ENCODE results near the gene PPP1R14B. TPM values are rescaled to one million over a fixed set of nuclear protein-coding genes. Genes with fewer than 3 reads are reported as not detected.
A peak's percentile ranks its signal among the peaks of the same experiment; 100 is the strongest.
"Not testable (repeated sequence)": the region's sequence is repeated elsewhere in the genome, so short reads cannot be mapped to it uniquely, and the experiment has no call there.

PPP1R14B gene
- total RNA-seq, 1 donor from 2014 or later, result 284 TPM

DNA sequence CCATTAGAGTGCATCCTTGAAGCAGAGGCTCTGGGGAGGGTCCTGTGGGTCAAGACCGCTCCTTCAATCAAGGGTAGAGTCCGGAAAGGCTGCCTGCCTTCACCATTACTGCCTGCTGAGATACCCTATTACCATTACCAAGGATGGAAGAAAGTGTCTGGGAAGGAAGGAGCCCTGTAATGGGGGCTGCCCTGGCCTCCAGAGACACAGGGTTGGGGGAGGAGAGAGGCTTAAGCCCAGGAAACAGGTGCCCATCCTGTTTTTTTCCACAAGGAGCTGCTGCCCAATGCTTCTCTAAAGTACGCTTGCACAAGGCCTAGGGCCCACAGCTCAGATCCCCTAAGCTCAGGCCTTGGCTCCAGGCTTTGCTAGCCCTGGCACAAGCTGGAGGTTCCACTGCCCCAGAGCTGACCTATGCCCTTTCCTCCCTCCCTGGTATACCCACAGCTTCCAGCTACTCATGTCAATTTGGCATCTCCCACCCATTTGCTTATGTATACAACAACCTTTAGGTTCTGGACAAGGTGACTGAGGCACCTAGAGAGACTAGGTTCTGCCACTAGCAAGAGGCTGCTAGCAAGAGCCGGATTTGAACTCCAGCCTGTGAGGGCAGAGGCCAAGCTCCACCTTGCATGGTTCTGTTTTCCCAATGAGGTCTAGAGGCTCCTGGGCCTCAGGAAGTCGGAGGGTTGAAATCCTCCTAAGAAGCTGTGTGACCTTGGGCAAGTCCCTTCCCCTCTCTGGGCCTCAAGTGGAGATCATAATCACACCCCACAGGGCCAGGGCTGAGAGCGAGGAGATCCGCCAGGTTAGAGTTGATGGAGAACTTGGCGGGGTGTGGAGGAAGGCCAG is 3.0 kb upstream of the PPP1R14B start:
- H3K36me3 Mint-ChIP-seq (ENCODE audit: low read depth), result peaks cover 3% of the 10 kb centered on the region
- H3K27ac Mint-ChIP-seq, result peak overlapping the region; percentile 34
- intact Hi-C loops (cut with micrococcal nuclease), result loop anchor here (10.0 kb wide), 1 partner anchor 1645 kb away; the partner anchor contains the start of gene MTA2
- no peaks in the 10 kb centered on the region for H3K27me3 Mint-ChIP-seq
- H3K4me3 Mint-ChIP-seq, result peak overlapping the region; percentile 86
- no peak for DNase-seq
- no peaks in the 10 kb centered on the region for H3K9me3 Mint-ChIP-seq
- H3K4me1 Mint-ChIP-seq, result peaks cover 23% of the 10 kb centered on the region

DNA sequence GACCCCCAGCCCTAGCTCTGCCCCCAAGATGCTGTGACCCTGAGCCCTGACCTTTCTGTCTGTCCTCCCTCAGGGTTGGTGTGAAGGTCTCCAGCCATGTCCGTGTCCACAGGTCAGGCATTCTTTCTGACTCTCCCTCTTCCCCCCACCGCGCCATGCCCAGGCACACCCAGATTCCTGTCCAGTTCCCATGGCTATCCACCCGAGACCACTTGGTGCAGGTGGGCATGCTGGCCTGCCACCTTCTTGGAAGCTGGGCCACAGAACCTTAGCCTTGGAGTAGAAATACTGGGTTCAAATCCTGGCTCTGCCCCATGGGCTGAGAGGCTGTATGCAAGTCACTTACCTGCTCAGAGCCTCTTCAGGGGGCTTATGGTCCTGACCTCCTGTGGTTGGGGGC is 2.3 kb upstream of the PPP1R14B start:
- Mint-ChIP-seq H3K27ac (peak overlapping the region; percentile 56), H3K36me3 (ENCODE audit: low read depth) (peaks cover 5% of the 10 kb centered on the region), H3K27me3 (no peaks in the 10 kb centered on the region), H3K4me3 (peak overlapping the region; percentile 34), H3K4me1 (peaks cover 23% of the 10 kb centered on the region), H3K9me3 (no peaks in the 10 kb centered on the region)
- no peak for DNase-seq
- intact Hi-C loops (cut with micrococcal nuclease), result loop anchor here (10.0 kb wide), 1 partner anchor 1644 kb away; the partner anchor contains the start of gene MTA2

DNA sequence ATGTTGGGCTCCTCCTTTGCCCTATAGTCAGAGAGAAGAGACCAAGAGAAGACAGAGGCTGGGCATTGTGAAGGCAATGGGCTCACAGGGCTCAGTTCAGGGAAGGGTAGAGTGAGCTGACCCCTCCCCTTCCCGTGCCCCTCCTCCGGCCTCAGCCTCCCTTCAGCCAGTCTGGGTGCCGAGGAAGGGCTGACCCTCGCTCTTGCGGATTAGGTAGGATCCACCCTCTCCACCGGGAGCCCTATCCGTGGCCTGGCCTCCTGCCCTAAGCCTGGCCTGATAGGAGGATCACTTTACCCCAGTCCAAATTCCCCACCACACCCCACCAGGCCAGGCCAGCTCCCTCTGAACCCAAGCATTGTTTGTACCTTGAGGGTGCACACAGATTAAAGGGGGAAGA is 1.8 kb upstream of the PPP1R14B start:
- intact Hi-C loops (cut with micrococcal nuclease), result loop anchor here (10.0 kb wide), 1 partner anchor 1644 kb away; the partner anchor contains the start of gene MTA2
- H3K27me3 Mint-ChIP-seq, result no peaks in the 10 kb centered on the region
- H3K36me3 Mint-ChIP-seq (ENCODE audit: low read depth), result peaks cover 7% of the 10 kb centered on the region
- peaks cover 22% of the 10 kb centered on the region for H3K4me1 Mint-ChIP-seq
- H3K27ac Mint-ChIP-seq, result no peak overlapping the region
- H3K9me3 Mint-ChIP-seq, result no peaks in the 10 kb centered on the region
- no peak overlapping the region for H3K4me3 Mint-ChIP-seq
- no peak for DNase-seq

GRCh38 chr11:64247729-64248531 is 1.2 kb upstream of the PPP1R14B start:
- H3K9me3 Mint-ChIP-seq, result no peaks in the 10 kb centered on the region
- H3K4me1 Mint-ChIP-seq, result peaks cover 27% of the 10 kb centered on the region
- peak overlapping the region; percentile 90 for H3K4me3 Mint-ChIP-seq
- no peaks in the 10 kb centered on the region for H3K27me3 Mint-ChIP-seq
- peaks cover 12% of the 10 kb centered on the region for H3K36me3 Mint-ChIP-seq (ENCODE audit: low read depth)
- no peak for DNase-seq
- H3K27ac Mint-ChIP-seq, result no peak overlapping the region
- intact Hi-C loops (cut with micrococcal nuclease), result loop anchor here (1.0 to 10.0 kb wide), 2 partner anchors 21 to 1643 kb away; partner anchors contain the start of gene MTA2

DNA sequence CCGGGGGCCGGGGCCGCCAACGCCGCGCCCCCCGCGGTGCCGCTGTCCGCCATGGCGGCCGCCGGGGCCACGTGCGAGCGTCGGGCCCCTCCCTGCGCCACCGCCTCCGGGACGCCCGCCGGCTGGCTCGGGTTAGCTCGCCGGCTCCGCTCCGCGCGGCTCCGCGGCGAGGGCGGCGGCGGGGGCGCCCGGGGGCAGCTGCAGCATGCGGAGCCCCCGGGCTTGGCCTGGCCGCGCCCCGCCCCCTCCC is 197 bp downstream of the PPP1R14B start:
- not testable (repeated sequence) for H3K27me3 Mint-ChIP-seq, DNase-seq, H3K9me3 Mint-ChIP-seq
- intact Hi-C loops (cut with micrococcal nuclease), result loop anchor here (1.0 to 10.0 kb wide), 2 partner anchors 59 to 1642 kb away; partner anchors contain the start of genes ESRRA and MTA2
- Mint-ChIP-seq H3K4me3 (peak overlapping the region; percentile 90), H3K4me1 (peaks cover 25% of the 10 kb centered on the region), H3K36me3 (ENCODE audit: low read depth) (peaks cover 19% of the 10 kb centered on the region), H3K27ac (peak overlapping the region; percentile 86)

DNA sequence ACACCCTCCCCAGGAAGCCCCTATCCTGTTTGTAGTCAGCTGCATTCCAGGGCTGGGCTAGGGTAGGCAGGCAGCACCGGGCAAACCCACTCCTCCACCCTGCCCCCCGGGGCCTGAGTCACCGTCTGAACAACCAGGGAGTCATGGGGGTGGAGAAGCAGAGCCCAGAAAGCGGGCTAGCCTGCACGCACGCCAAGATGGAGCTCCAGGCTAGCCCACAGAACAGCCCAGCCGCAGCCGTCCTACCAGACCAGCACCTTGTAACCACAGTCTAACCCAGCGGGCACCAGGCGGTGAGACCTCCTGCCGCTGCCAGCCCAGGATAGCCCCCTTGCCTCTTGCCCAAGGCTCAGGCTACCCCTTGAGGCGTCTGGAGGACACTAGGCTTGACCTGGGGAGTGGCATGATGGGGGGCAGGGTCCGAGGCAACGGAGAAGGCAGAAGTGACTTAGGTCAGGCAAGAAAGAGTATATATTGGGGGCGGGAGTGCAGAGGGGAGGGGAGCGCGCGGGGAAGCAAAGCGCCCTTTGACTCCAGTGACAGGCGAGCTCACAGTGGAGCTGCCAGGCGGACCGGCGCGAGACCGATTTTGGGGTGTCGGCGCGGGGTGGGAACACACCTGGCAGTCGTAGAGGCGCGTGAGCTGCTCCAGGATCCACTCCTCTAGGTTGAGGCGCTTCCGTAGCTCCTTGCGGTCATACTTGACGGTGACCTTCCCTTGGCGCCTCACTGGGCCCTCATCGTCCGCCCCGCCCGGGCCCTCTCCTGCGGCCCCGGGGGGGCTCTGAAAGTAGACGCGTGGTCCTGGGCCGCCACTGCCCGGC is 734 bp downstream of the PPP1R14B start:
- peak overlapping the region; percentile 90 for H3K4me3 Mint-ChIP-seq
- peaks cover 24% of the 10 kb centered on the region for H3K4me1 Mint-ChIP-seq
- H3K27me3 Mint-ChIP-seq, result no peaks in the 10 kb centered on the region
- peak; percentile 82 for DNase-seq
- intact Hi-C loops (cut with micrococcal nuclease), result loop anchor here (1.0 to 10.0 kb wide), 2 partner anchors 59 to 1641 kb away; partner anchors contain the start of genes ESRRA and MTA2
- no peaks in the 10 kb centered on the region for H3K9me3 Mint-ChIP-seq
- H3K36me3 Mint-ChIP-seq (ENCODE audit: low read depth), result peaks cover 20% of the 10 kb centered on the region
- peak overlapping the region; percentile 94 for H3K27ac Mint-ChIP-seq

- peak overlapping the region; percentile 94 for H3K27ac Mint-ChIP-seq
- intact Hi-C loops (cut with micrococcal nuclease), result loop anchor here (10.0 kb wide), 1 partner anchor 1641 kb away; the partner anchor contains the start of gene MTA2
- H3K4me3 Mint-ChIP-seq, result peak overlapping the region; percentile 90
- H3K27me3 Mint-ChIP-seq, result no peaks in the 10 kb centered on the region
- H3K9me3 Mint-ChIP-seq, result no peaks in the 10 kb centered on the region
- peaks cover 24% of the 10 kb centered on the region for H3K4me1 Mint-ChIP-seq
- no peak for DNase-seq
- peaks cover 23% of the 10 kb centered on the region for H3K36me3 Mint-ChIP-seq (ENCODE audit: low read depth)
Measured at GRCh38 chr11:64245401-64245796, 1.3 kb downstream of the PPP1R14B start.

DNA sequence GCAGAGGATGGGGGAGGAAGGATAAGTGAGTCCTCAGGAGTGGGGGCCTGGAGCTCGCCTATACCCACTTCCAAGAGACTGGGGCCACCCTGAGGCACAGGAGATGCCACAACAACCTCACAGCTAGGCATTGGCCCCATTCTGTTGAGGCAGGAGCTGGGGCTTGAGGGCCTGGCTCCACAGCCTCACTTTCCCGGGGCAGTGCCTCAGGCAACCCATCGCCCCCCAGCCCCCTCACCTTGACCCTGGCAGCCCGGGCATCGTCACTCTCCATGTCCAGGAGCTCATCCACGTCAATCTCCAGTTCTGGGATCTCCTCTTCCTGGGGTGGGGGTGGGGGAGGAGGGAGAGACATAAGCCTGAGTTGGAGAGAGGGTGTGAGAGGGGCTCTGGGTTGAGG is 1.8 kb downstream of the PPP1R14B start:
- Mint-ChIP-seq H3K4me3 (peak overlapping the region; percentile 90), H3K36me3 (ENCODE audit: low read depth) (peaks cover 27% of the 10 kb centered on the region), H3K27me3 (no peaks in the 10 kb centered on the region), H3K27ac (peak overlapping the region; percentile 41), H3K9me3 (no peaks in the 10 kb centered on the region), H3K4me1 (peaks cover 26% of the 10 kb centered on the region)
- intact Hi-C loops (cut with micrococcal nuclease), result loop anchor here (10.0 kb wide), 1 partner anchor 1640 kb away; the partner anchor contains the start of gene MTA2
- no peak for DNase-seq

- Mint-ChIP-seq H3K36me3 (ENCODE audit: low read depth) (peaks cover 27% of the 10 kb centered on the region), H3K27ac (peak overlapping the region; percentile 45), H3K9me3 (no peaks in the 10 kb centered on the region), H3K4me1 (peaks cover 26% of the 10 kb centered on the region), H3K4me3 (peak overlapping the region; percentile 95), H3K27me3 (no peaks in the 10 kb centered on the region)
- intact Hi-C loops (cut with micrococcal nuclease), result loop anchor here (10.0 kb wide), 1 partner anchor 1639 kb away; the partner anchor contains the start of gene MTA2
- no peak for DNase-seq
Measured at GRCh38 chr11:64244107-64244506, 2.6 kb downstream of the PPP1R14B start.

GRCh38 chr11:64243236-64243854 is 3.4 kb downstream of the PPP1R14B start:
- Mint-ChIP-seq H3K4me1 (peaks cover 32% of the 10 kb centered on the region), H3K36me3 (ENCODE audit: low read depth) (peaks cover 31% of the 10 kb centered on the region), H3K27ac (peak overlapping the region; percentile 16), H3K4me3 (peak overlapping the region; percentile 95), H3K9me3 (no peaks in the 10 kb centered on the region), H3K27me3 (no peaks in the 10 kb centered on the region)
- no peak for DNase-seq
- intact Hi-C loops (cut with micrococcal nuclease), result loop anchor here (10.0 kb wide), 1 partner anchor 1639 kb away; the partner anchor contains the start of gene MTA2

- no peaks in the 10 kb centered on the region for H3K27me3 Mint-ChIP-seq
- H3K4me3 Mint-ChIP-seq, result peak overlapping the region; percentile 95
- H3K27ac Mint-ChIP-seq, result peak overlapping the region; percentile 97
- H3K36me3 Mint-ChIP-seq (ENCODE audit: low read depth), result peaks cover 41% of the 10 kb centered on the region
- peaks cover 39% of the 10 kb centered on the region for H3K4me1 Mint-ChIP-seq
- DNase-seq, result no peak
- no peaks in the 10 kb centered on the region for H3K9me3 Mint-ChIP-seq
- intact Hi-C loops (cut with micrococcal nuclease), result loop anchor here (1.0 to 10.0 kb wide), 7 partner anchors 11 to 1637 kb away; partner anchors contain the start of genes BAD, DNAJC4, FERMT3 and GPR137
Measured at GRCh38 chr11:64241491-64242374, 5.0 kb downstream of the PPP1R14B start.

GRCh38 chr11:64241241-64241490 is 5.6 kb downstream of the PPP1R14B start:
- H3K27me3 Mint-ChIP-seq, result no peaks in the 10 kb centered on the region
- intact Hi-C loops (cut with micrococcal nuclease), result loop anchor here (1.0 to 10.0 kb wide), 7 partner anchors 11 to 1636 kb away; partner anchors contain the start of genes BAD, DNAJC4, FERMT3 and GPR137
- H3K4me1 Mint-ChIP-seq, result peaks cover 39% of the 10 kb centered on the region
- peak overlapping the region; percentile 95 for H3K4me3 Mint-ChIP-seq
- H3K36me3 Mint-ChIP-seq (ENCODE audit: low read depth), result peaks cover 41% of the 10 kb centered on the region
- no peaks in the 10 kb centered on the region for H3K9me3 Mint-ChIP-seq
- peak; percentile 100 for DNase-seq
- H3K27ac Mint-ChIP-seq, result peak overlapping the region; percentile 97

Measured in activated CD4-positive, alpha-beta T cell treated with anti-CD3 and anti-CD28 coated beads, Interleukin-2, amount 10 ng/mL, durations not matched to agents 24 days and 14 days (primary cell).